HL-60/S4 (cell line): Measurements from ENCODE around the gene PTBP2.

Source experiments
- in situ Hi-C: fragments of 300-500 bp; cut with MboI; formaldehyde crosslinking; loops from 2 replicates; pipeline ENCODE4 v1.14.3; 2022; ENCODE audit warnings: low sequenced_read_pairs

The PTBP2 gene

DNA sequence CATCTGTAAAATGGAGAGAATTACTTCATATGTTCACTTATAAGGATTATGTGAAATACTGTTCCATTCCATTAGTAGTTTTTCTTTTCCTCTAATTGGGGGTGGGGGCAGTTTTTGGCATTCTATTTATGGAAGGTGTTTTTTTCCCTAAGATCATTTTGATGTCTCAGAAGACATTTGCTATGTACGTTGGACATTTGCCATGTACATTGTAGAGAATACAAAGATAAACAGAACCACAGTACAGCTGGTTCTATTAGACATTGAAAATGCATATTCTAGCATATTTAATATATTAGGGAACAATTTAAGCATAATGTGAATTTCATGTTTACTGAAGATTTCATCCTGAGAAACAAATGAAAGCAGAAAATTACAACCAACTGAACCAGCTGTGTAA lies 98.5 kb downstream of the PTBP2 start:
- in situ Hi-C loops = no loop called here

DNA sequence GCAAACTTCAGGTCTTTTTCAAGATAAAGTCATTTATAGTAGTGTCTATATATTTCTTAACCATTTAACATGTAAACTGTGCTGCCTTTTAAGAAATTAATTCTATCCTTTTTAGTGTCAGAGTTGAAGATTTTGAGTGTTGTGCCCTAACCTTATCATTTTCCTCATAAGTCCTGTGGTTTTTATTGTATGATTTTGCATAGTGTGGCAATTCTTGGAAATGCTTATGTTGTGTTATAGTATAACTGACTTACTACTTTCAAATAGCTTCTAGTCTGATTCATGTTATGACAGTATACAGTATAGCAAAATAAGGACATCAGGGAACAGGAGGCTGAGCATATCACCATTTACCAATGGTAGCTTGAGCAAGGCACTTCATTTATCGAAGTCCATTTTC lies 99.1 kb downstream of the PTBP2 start:
- in situ Hi-C loops = no loop called here

DNA sequence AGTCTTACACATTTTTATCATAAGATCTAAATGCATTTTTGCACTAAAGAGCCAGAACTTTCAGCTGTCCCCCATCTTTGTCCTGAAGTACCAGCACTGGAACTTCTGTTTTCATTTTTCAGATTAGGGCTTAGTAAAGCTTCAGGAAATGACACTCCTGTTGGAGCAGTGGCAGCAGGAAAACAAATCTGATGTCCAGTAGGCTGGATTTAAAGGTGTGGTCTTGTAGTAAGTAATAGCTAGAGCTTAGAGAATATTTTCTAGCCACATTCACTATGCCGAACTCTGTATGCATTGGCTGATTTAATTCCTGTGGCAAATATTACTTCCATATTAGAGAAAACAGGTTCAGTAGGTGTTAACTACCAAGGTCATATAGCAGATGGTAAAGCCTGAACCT lies 103.6 kb downstream of the PTBP2 start:
- in situ Hi-C loops = loop anchor here (25.0 kb wide), 1 partner anchor 588 kb away; no protein-coding TSS in a partner anchor

GRCh38 chr1:96825950-96826576 lies 104.5 kb downstream of the PTBP2 start:
- in situ Hi-C loops = loop anchor here (25.0 kb wide), 1 partner anchor 589 kb away; no protein-coding TSS in a partner anchor

- in situ Hi-C loops = loop anchor here (25.0 kb wide), 1 partner anchor 596 kb away; no protein-coding TSS in a partner anchor
Measured at GRCh38 chr1:96833376-96833775, 111.8 kb downstream of the PTBP2 start.

- in situ Hi-C loops = loop anchor here (25.0 kb wide), 1 partner anchor 598 kb away; no protein-coding TSS in a partner anchor
Measured at GRCh38 chr1:96834986-96835385, 113.4 kb downstream of the PTBP2 start.

DNA sequence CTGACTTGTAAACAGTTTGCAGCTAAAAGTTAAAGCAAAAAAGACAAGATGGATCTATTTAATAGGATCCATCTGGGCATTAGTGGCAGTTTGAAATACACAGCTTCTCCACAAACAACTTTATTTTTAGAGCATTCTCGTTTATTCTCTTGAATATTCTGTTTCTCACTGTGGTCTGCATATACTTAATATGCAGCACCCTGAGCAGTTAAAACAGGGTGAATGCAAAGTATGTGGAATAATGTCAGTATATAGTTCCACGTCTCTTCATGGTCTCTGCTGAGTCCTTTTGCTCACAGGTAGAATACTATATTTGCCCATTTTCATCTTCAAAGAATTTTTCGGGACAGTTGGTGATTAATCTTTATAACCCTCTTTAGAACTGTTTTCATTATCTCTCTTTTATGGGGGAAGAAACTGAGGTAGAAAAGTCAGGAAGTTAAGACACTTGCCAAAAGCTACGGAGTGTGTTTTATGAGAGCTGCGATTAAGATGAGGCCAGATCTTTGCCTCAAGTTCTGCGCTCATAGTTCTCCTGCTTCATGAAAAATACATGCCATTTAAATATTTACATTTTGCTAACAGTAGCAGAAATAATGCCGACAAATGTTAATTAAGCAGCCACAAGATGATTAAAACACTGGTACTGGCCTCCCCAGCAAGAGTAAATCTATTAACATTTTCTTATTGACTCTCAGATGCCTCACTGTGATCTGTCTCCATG lies 115.6 kb downstream of the PTBP2 start:
- in situ Hi-C loops = loop anchor here (25.0 kb wide), 1 partner anchor 600 kb away; no protein-coding TSS in a partner anchor

DNA sequence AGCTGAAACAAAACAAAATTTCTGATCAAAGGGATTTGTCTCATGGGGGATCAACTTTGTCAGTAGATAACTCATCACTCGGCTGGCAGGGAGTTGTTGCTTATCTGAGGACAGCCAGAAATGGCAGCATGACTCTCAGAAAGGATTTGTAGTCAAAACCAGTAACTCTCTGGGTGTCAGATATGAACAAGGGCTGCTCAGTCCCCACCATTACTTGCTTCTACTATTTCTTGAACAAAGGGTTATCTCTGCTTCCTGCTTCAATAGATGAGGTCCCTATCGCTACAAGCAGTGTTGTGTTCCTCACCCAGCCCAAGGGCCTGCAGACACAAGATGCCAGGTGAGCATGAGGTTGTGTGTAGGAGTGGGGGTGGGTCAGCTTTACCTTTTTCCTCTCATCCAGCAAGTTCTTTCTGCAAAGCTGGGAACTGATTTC lies 116.2 kb downstream of the PTBP2 start:
- in situ Hi-C loops = loop anchor here (25.0 kb wide), 1 partner anchor 600 kb away; no protein-coding TSS in a partner anchor

GRCh38 chr1:96840396-96840795 lies 118.8 kb downstream of the PTBP2 start:
- in situ Hi-C loops = loop anchor here (25.0 kb wide), 1 partner anchor 603 kb away; no protein-coding TSS in a partner anchor

- in situ Hi-C loops = loop anchor here (25.0 kb wide), 1 partner anchor 605 kb away; no protein-coding TSS in a partner anchor
Measured at GRCh38 chr1:96842215-96842614, 120.6 kb downstream of the PTBP2 start.

DNA sequence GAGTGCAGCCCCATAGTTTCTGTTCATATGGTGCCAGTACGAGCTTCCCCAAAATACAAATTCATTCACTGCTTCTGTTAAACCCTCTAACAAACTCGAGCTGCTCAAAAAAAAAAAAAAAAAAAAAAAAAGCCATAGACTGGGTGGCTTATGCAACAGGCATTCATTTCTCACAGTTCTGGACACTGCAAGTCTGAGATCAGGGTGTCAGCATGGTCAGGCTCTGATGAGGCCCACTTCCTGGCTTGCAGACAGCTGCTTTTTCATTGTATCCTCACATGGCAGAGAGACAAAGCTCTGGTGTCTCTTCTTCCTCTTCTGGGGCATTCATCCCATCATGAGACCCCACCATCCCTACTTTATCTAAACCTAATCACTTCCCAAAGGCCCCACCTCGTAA lies 121.6 kb downstream of the PTBP2 start:
- in situ Hi-C loops = loop anchor here (25.0 kb wide), 1 partner anchor 606 kb away; no protein-coding TSS in a partner anchor

- in situ Hi-C loops = loop anchor here (25.0 kb wide), 1 partner anchor 606 kb away; no protein-coding TSS in a partner anchor
Measured at GRCh38 chr1:96843601-96844000, 122.0 kb downstream of the PTBP2 start.

GRCh38 chr1:96845464-96845863 lies 123.9 kb downstream of the PTBP2 start:
- in situ Hi-C loops = loop anchor here (25.0 kb wide), 1 partner anchor 608 kb away; no protein-coding TSS in a partner anchor

DNA sequence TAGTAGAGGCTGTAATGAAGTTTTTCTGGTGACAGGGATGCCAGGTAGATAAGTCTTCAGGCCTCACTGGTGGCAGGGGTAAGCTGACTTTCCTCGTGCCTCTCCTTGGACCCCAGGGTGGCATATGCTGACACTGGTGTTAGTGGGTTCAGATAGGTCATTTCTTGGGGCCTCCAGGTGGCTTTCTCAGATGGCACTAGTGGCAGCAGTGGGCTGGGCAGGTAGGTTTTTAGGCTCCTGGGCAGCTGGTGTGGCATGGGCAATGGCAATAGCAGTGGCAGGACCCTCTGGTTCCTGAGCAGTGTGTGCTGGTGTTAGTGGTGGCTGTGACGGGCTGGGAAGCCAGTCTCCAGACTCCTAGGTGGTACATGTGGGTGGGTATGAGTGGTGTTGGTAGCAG lies 140.3 kb downstream of the PTBP2 start:
- in situ Hi-C loops = no loop called here

DNA sequence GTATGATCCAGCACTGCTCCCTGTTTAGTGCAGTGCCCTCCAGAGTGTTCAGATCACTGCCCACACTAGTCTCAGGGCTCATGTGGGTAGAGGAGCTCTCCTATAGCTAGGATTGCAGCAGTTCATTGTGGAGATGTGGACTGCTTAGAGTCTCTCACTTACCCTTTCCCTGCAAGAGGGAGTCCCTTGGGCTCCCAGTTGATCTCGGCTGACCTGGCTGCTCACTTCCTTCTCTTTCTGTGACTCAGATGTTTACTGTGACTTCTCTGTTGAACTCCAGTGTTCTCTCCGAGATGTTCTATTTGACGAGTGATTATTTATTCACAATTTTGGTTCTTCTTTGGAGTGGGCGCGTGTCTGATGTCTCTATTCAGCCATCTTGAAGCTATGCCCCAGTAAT lies 141.9 kb downstream of the PTBP2 start:
- in situ Hi-C loops = no loop called here
